Measurements from ENCODE around the gene KCNIP4.

KCNIP4 gene

DNA sequence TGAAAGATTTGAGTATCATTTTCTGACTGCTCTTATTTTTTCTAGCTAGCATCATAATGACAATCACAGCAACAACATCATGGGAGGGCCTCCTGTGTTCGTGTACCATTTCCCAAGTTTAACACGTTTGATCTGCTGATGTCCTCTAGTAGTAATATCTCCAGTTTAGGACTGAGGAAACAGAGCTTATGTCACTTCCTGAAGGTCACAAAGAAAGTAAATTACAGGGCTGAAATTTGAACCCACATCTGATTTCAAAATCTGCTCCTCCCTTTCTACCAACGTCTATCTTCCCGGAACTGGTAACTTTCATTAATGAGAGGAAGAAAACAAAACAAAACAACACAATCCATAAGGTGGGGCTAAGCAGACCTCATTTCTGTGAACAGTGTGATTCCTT, 945.6 kb downstream of the KCNIP4 start:
- TF ChIP-seq, protein P1, sequence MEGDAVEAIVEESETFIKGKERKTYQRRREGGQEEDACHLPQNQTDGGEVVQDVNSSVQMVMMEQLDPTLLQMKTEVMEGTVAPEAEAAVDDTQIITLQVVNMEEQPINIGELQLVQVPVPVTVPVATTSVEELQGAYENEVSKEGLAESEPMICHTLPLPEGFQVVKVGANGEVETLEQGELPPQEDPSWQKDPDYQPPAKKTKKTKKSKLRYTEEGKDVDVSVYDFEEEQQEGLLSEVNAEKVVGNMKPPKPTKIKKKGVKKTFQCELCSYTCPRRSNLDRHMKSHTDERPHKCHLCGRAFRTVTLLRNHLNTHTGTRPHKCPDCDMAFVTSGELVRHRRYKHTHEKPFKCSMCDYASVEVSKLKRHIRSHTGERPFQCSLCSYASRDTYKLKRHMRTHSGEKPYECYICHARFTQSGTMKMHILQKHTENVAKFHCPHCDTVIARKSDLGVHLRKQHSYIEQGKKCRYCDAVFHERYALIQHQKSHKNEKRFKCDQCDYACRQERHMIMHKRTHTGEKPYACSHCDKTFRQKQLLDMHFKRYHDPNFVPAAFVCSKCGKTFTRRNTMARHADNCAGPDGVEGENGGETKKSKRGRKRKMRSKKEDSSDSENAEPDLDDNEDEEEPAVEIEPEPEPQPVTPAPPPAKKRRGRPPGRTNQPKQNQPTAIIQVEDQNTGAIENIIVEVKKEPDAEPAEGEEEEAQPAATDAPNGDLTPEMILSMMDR (IDR thresholded peaks at IDR 0.05): no peak
- Histone ChIP-seq H3K4me3 (no peak overlapping the region), H3K27ac (no peak overlapping the region)
- no peak for DNase-seq (ENCODE audit: low spot score)

DNA sequence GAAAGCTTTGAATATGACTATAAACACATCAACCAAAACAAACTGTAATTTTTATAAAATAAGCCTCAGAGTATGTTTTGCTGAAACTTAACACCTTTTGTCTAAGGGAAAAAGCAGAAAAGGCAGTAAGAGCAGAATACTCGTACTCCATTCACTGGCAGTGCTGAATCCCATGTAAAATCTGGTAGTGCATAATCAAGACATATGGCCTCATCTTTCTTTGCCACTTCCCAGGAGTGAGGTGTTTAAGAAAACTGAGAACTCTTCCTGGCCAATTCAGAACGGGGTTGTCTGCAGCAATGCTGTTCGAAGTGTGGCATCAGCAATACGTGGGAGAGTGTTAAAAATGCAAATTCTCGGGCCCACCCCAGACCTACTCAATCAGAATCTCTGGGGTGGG, 946.3 kb downstream of the KCNIP4 start:
- H3K4me3 ChIP-seq: no peak overlapping the region
- H3K27ac ChIP-seq: no peak overlapping the region
- TF ChIP-seq, protein P1 (IDR thresholded peaks at IDR 0.05): no peak
- DNase-seq (ENCODE audit: low spot score): no peak

DNA sequence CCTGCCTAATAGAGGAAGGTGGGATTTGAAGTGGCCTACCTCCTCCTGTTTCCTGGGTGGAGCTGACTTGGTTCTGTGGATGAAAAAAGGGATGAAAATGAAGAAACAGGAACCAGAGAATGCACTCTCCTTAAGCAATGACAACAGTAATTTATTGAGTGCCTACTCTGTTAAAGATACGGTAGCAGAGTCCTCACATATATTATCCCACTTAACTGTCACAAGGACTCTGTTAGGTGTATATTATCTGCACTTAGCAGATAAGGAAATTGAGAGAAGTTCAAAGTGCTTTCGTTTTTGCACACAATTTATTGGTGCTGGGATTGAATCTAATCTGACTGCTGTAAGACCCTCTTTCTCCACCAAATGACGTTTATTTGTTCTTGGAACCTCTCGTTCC, 947.1 kb downstream of the KCNIP4 start:
- DNase-seq (ENCODE audit: low spot score): no peak
- TF ChIP-seq, protein P1 (IDR thresholded peaks at IDR 0.05): no peak
- Histone ChIP-seq H3K4me3 (no peak overlapping the region), H3K27ac (no peak overlapping the region)

DNA sequence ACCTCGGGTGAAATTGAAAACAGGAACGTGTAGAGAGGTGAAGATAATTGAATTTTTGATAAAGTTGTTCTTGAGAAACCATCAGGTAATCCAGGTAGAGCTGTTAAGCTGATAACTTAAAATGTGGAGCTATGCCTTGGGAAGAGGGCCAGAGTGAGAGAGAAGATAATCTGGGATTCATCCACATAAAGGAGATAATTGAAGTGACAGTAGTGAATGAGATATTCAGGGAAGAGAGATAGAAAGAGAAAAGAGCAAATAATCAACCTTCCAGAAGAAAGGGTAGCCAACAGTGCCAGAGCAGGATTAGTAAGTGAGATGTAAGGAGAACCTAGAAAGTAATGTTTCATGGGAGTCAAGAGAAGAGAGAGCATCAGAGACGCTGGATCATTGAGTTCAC, 950.7 kb downstream of the KCNIP4 start:
- H3K27ac ChIP-seq: no peak overlapping the region
- DNase-seq (ENCODE audit: low spot score): no peak
- H3K4me3 ChIP-seq: no peak overlapping the region
- TF ChIP-seq, protein P1 (IDR thresholded peaks at IDR 0.05): no peak

DNA sequence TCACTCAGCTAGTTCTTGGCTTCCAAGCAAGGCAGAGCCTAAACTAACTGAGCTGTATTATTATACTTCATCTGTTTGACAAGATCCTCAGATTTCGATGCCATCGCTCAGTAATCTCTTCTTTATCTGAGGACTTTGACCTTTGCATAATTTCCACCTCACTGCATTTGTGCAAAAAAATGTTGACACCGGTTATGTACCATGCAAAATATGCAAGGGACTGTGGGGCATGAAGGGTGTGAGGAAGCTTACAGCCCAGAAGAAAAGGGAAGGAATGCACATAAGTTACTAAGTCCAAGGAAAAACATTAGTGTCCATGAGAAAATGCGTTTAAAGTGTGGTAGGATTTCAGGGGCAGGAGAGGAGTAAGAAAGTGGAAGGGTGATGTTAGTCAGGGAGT, 953.0 kb downstream of the KCNIP4 start:
- TF ChIP-seq, protein P1 (IDR thresholded peaks at IDR 0.05): no peak
- no peak overlapping the region for H3K4me3 ChIP-seq
- no peak overlapping the region for H3K27ac ChIP-seq
- no peak for DNase-seq (ENCODE audit: low spot score)

DNA sequence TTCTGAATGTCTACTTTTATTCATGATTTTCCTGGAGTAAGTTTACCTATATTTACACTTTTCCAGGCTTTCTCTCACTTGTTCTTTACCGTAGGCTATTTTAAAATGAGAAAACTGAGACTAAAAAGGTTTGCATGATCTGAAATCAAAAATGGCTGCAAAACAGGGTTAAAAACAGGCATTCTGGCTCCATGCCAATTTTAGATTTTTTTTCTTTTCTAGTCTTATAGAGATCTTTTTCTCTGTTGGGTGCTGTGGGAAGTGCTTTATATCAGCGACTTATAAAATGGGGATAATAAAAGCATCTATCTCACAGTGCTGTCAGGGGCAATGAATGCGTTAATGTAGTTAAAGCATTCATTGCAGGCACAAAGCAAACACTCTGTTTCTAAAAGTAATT, 953.6 kb downstream of the KCNIP4 start:
- TF ChIP-seq, protein P1 (IDR thresholded peaks at IDR 0.05): no peak
- no peak overlapping the region for H3K4me3 ChIP-seq
- DNase-seq (ENCODE audit: low spot score): no peak
- H3K27ac ChIP-seq: no peak overlapping the region

DNA sequence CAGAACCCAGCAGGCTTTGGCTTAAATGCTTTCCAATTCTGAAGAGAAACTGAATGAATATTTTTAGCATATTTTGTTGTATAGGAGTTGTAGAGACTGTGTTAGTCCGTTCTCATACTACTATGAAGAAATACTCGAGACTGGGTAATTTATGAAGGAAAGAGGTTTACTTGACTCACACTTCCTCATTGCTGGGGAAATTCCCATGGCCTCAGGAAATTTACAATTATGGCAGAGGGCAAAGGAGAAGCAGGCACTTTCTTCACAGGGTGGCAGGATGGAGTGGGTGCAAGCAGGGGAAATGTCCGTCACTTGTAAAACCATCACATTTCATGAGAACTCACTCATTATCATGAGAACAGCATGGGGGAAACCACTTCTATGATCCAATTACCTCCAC, 956.6 kb downstream of the KCNIP4 start:
- no peak for DNase-seq (ENCODE audit: low spot score)
- Histone ChIP-seq H3K4me3 (no peak overlapping the region), H3K27ac (no peak overlapping the region)
- TF ChIP-seq, protein P1 (IDR thresholded peaks at IDR 0.05): no peak

All from coronary artery (tissue), 2 donors.